Astrocyte (in vitro differentiated cells and primary cell): Measurements from ENCODE around the gene RPUSD3.

Experiments
- CTCF ChIP-seq: IDR thresholded peaks from 2 replicates; pipeline ENCODE4 v1.5.1; 2011; ENCODE audit warnings: low read depth, mild to moderate bottlenecking, inconsistent platforms, low read length, moderate library complexity; ENCODE audit not compliant: insufficient read depth
- EZH2 ChIP-seq: IDR thresholded peaks from 2 replicates; pipeline ENCODE4 v1.6.1; 2012; ENCODE audit warnings: mild to moderate bottlenecking, low read length, inconsistent platforms; ENCODE audit not compliant: insufficient read depth

GRCh38 chr3:9825451-9826040, 18.3 kb downstream of the RPUSD3 start:
- TF ChIP-seq CTCF (no peak), EZH2 (no peak)
